Fibroblast of mammary gland (primary cell): ENCODE measurements around the gene ADAMTS18.

Experiments used
- DNase-seq: peaks from one replicate; pipeline ENCODE4 v3.0.0-alpha.2; 2010; ENCODE audit warnings: low read depth
- H3K4me3 ChIP-seq: 2 replicates; pipeline ENCODE4 v1.5.1; 2011; ENCODE audit warnings: low read depth, mild to moderate bottlenecking, low read length, moderate library complexity; ENCODE audit not compliant: control insufficient read depth
- TF ChIP-seq, protein P1 (sequence below): conservative IDR thresholded peaks from 2 replicates; pipeline ENCODE4 v1.5.1; 2011; ENCODE audit warnings: low read depth, low read length, inconsistent platforms; ENCODE audit not compliant: control insufficient read depth, insufficient read depth

The ADAMTS18 gene

DNA sequence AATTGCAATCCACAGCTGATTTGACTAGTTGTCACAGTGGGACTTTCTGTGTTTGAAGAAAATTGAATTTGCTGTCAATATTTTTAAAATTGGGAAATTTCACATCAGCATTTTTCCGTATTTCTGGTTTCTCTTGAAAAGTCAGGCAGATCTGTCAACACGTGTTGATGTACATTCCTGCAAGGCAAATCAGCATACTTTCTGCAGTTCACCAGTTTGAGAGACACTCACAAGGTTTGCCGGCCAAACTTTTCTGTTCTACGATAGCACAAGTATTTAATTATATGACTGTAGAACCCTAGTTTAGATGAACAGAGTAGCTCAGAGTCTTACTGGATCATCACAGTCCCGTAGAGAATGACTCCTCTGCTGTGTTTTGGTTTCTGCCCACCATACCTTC is 102.0 kb downstream of the ADAMTS18 start:
- peak; percentile 10 for DNase-seq
- TF ChIP-seq, protein P1, sequence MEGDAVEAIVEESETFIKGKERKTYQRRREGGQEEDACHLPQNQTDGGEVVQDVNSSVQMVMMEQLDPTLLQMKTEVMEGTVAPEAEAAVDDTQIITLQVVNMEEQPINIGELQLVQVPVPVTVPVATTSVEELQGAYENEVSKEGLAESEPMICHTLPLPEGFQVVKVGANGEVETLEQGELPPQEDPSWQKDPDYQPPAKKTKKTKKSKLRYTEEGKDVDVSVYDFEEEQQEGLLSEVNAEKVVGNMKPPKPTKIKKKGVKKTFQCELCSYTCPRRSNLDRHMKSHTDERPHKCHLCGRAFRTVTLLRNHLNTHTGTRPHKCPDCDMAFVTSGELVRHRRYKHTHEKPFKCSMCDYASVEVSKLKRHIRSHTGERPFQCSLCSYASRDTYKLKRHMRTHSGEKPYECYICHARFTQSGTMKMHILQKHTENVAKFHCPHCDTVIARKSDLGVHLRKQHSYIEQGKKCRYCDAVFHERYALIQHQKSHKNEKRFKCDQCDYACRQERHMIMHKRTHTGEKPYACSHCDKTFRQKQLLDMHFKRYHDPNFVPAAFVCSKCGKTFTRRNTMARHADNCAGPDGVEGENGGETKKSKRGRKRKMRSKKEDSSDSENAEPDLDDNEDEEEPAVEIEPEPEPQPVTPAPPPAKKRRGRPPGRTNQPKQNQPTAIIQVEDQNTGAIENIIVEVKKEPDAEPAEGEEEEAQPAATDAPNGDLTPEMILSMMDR, result no peak
- H3K4me3 ChIP-seq, result no peak overlapping the region

GRCh38 chr16:77331802-77332586 is 102.8 kb downstream of the ADAMTS18 start:
- H3K4me3 ChIP-seq, result no peak overlapping the region
- no peak for DNase-seq
- TF ChIP-seq, protein P1, result no peak

GRCh38 chr16:77331043-77331442 is 103.8 kb downstream of the ADAMTS18 start:
- H3K4me3 ChIP-seq, result no peak overlapping the region
- no peak for DNase-seq
- TF ChIP-seq, protein P1, result no peak

DNA sequence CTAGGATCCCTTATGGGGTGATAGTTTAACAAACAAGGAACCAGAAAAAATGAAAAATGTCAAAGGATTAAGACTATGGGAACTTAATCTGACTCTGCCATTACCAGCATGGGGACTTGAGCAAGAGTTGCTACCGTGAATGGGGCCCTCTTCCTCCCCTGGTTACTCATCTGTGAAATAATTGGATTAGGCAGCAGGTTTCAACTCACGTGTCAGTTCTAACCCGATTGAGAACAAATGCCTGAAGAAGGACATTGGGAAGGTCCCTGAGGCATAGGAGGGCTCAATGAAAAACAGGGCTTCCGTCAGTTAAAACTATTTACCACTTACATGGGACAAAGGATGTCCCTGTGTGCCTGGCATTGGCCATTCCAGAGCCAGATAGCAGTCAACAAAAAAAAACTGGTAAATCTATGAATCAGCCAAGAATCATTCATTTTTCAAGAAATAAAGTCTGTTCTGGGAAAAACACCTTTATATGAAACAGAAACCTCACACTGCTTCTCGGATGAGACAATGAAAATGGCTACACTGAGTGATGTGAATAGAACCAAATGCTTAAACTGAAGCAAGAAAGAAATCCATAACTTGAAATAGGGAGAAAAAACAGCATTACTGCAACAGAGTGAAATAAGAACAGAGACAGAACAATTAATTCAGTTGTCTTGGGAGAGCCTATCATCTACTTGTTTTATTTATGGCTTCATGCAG is 104.3 kb downstream of the ADAMTS18 start:
- no peak for DNase-seq
- no peak overlapping the region for H3K4me3 ChIP-seq
- TF ChIP-seq, protein P1, result no peak

DNA sequence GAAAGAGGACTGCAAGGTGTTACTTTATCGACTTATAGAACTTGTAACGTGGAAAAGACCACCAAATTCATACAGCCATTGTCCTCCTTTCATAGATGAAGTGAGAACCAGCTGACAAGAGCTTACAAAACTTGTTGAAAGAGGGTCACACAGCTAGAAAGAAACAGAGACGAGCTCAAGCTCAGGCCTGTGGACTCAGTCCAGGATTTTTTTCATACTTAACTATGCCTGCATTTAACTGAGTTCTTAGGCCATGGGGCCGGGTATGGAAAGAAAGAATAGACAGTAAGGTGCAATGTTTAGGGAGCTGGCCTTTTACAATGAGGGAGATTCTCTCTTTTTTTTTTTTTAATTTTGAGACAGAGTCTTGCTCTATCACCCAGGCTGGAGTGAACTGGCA is 106.1 kb downstream of the ADAMTS18 start:
- DNase-seq, result no peak
- TF ChIP-seq, protein P1, result no peak
- no peak overlapping the region for H3K4me3 ChIP-seq

DNA sequence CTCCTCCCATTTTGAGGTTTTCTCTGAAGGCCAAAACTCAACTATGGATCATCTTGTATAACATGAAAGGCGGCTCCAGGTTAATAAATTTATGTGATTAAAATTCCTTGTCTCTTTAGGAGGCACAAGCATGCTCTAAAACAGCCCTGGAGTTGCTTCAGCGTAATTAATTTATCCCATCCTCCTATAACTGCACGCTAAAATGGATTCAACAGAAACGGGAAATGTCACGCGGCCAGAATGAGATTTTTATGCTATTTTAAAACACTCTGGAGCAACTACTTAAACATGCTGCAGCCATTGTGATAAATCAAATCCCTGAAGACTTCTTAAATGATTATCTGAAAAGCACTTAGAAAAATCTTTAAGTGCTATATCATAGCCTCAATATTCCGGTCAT is 106.6 kb downstream of the ADAMTS18 start:
- TF ChIP-seq, protein P1, result no peak
- no peak for DNase-seq
- no peak overlapping the region for H3K4me3 ChIP-seq
